K562 (cell line): Measurements from ENCODE around the gene TREX2. TPM values are rescaled to one million over a fixed set of nuclear protein-coding genes. Genes with fewer than 3 reads are reported as not detected.
A peak's percentile ranks its signal among the peaks of the same experiment; 100 is the strongest.

ENCODE experiments used
- CBFA2T2 ChIP-seq: fragments of 450-650 bp; conservative IDR thresholded peaks from 2 replicates; pipeline ENCODE4 v1.6.1; 2017; ENCODE audit warnings: mild to moderate bottlenecking
- TOE1 ChIP-seq, 2 experiments: fragments of 450-650 bp in 1 of 2; sonication (generic) in 1 of 2; formaldehyde crosslinking in 1 of 2; IDR thresholded peaks; 2 replicates each; pipeline versions ENCODE4 v1.7.1 to v1.8.0; 2016 to 2022; ENCODE audit warnings: borderline replicate concordance in 2 of 2, mild to moderate bottlenecking in 2 of 2, antibody characterized with exemption in 1 of 2, inconsistent platforms in 1 of 2, low read depth in 1 of 2, missing genetic modification reagents in 1 of 2, moderate library complexity in 1 of 2
- ZNF197 ChIP-seq: fragments of 200-800 bp; sonication (Bioruptor generic); IDR thresholded peaks from 2 replicates; pipeline ENCODE4 v1.6.1; 2016; ENCODE audit warnings: low read depth, missing genetic modification characterization, missing compliant biosample characterization
- polyA plus RNA-seq, 8 experiments: library from polyadenylated mRNA; depleted of rRNA in 4 of 8; stranded (reverse) in 5 of 8; unstranded in 3 of 8; fragments of >200 nt; fragmentation: Nextera tagmentation in 2 of 8; fragmentation: Illumina TruSeq in 1 of 8; extraction: Ambion mirVana in 2 of 8; extraction: Trizol in 1 of 8; gene quantifications; 2 replicates each; pipeline versions ENCODE4 v1.2.1 to v1.2.3, GENCODE V29; 2011 to 2014; ENCODE audit warnings: inconsistent platforms in 1 of 8, missing spikeins in 1 of 8
- total RNA-seq, 7 experiments: library from RNA; depleted of rRNA in 6 of 7; stranded (reverse); fragments of >200 nt in 6 of 7; fragmentation: Illumina TruSeq in 2 of 7; extraction: Trizol in 2 of 7; gene quantifications; 2 replicates each; pipeline versions ENCODE4 v1.2.1 to v1.2.3, GENCODE V29; 2011 to 2021; ENCODE audit warnings: low replicate concordance in 1 of 7
- TF ChIP-seq, protein P1 (sequence below): fragments of 200-800 bp; sonication (Bioruptor generic); IDR thresholded peaks from 2 replicates; pipeline ENCODE4 v1.6.1; 2017; ENCODE audit warnings: missing genetic modification characterization, missing compliant biosample characterization
- TF ChIP-seq, protein P2 (sequence below): fragments of 450-650 bp; formaldehyde crosslinking; IDR thresholded peaks from 2 replicates; pipeline ENCODE4 v1.4.0; 2020; ENCODE audit warnings: mild to moderate bottlenecking, moderate library complexity
- TF ChIP-seq, protein P3 (sequence below): fragments of 150-350 bp; IDR thresholded peaks from 2 replicates; pipeline ENCODE4 v1.6.1; 2014; ENCODE audit warnings: low read depth, mild to moderate bottlenecking, low read length, borderline replicate concordance
- TF ChIP-seq, protein P4 (sequence below), 2 experiments: IDR thresholded peaks; 2 replicates each; pipeline ENCODE4 v1.6.1; 2011; ENCODE audit warnings: borderline replicate concordance in 1 of 2, control low read depth in 1 of 2, low read depth in 1 of 2, low read length in 1 of 2, mild to moderate bottlenecking in 1 of 2, mixed read lengths in 1 of 2, moderate library complexity in 1 of 2; ENCODE audit not compliant: insufficient read depth in 1 of 2, insufficient read length in 1 of 2, poor library complexity in 1 of 2, severe bottlenecking in 1 of 2; ENCODE audit errors: extremely low read depth in 1 of 2
- TF ChIP-seq, protein P5 (sequence below): sonication (generic); formaldehyde crosslinking; IDR thresholded peaks from 2 replicates; pipeline ENCODE4 v1.9.0; 2022; ENCODE audit warnings: mild to moderate bottlenecking, missing genetic modification reagents

The TREX2 gene
- total and polyA plus RNA-seq, 9 of the 15 experiments (the other 6 are each of a cell fraction or from before 2014, with no cell fraction given): 0.07 to 1.5 (median 0.33) TPM; not detected in 2

DNA sequence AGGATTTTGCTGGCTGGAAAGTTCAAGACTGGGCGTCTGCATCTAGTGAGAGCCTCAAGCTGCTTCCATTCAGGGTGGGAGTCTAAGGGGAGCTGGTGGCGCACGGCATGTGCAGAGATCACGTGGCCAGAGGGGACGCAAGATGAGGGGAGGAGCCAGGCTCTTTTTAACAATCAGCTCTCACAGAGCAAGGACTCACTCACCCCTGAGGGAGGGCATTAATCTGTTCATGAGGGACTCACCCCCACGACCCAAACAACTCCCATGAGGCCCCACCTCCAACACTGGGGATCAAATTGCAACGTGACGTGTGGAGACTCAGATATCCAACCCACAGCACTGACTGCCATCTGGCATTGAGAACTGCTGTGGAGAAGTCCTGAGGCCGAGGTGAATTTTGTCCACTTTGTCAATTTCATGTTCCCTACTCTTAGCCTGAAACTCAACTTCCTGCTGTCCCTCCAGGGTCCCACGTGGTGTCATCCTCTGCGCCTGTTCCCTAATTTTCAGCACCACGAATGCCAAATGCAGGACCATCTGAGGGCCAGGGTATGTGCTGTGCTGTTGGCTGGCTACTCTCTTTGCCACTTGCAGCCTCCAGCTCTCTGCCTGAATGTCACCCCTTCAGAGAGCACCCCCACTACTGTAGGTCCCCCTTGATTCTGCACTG lies 28.9 kb downstream of the TREX2 start (continued):
- TF ChIP-seq ZNF197 (CRISPR knock-in tag) (no peak), CBFA2T2 (peak; percentile 44; the same call in 1 of the 2 replicates), TOE1 (IDR thresholded peaks at IDR 0.05; ENCODE audit: borderline replicate concordance) (peak; percentile 54; the same call in 1 of the 2 replicates), TOE1 (CRISPR knock-in tag; IDR thresholded peaks at IDR 0.05; ENCODE audit: borderline replicate concordance, low read depth) (no peak)
- TF ChIP-seq, protein P1, sequence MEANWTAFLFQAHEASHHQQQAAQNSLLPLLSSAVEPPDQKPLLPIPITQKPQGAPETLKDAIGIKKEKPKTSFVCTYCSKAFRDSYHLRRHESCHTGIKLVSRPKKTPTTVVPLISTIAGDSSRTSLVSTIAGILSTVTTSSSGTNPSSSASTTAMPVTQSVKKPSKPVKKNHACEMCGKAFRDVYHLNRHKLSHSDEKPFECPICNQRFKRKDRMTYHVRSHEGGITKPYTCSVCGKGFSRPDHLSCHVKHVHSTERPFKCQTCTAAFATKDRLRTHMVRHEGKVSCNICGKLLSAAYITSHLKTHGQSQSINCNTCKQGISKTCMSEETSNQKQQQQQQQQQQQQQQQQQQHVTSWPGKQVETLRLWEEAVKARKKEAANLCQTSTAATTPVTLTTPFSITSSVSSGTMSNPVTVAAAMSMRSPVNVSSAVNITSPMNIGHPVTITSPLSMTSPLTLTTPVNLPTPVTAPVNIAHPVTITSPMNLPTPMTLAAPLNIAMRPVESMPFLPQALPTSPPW (CRISPR knock-in tag): peak; percentile 31; the same call in 1 of the 2 replicates
- TF ChIP-seq, protein P2, sequence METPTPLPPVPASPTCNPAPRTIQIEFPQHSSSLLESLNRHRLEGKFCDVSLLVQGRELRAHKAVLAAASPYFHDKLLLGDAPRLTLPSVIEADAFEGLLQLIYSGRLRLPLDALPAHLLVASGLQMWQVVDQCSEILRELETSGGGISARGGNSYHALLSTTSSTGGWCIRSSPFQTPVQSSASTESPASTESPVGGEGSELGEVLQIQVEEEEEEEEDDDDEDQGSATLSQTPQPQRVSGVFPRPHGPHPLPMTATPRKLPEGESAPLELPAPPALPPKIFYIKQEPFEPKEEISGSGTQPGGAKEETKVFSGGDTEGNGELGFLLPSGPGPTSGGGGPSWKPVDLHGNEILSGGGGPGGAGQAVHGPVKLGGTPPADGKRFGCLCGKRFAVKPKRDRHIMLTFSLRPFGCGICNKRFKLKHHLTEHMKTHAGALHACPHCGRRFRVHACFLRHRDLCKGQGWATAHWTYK (CRISPR knock-in tag): no peak
- TF ChIP-seq, protein P3, sequence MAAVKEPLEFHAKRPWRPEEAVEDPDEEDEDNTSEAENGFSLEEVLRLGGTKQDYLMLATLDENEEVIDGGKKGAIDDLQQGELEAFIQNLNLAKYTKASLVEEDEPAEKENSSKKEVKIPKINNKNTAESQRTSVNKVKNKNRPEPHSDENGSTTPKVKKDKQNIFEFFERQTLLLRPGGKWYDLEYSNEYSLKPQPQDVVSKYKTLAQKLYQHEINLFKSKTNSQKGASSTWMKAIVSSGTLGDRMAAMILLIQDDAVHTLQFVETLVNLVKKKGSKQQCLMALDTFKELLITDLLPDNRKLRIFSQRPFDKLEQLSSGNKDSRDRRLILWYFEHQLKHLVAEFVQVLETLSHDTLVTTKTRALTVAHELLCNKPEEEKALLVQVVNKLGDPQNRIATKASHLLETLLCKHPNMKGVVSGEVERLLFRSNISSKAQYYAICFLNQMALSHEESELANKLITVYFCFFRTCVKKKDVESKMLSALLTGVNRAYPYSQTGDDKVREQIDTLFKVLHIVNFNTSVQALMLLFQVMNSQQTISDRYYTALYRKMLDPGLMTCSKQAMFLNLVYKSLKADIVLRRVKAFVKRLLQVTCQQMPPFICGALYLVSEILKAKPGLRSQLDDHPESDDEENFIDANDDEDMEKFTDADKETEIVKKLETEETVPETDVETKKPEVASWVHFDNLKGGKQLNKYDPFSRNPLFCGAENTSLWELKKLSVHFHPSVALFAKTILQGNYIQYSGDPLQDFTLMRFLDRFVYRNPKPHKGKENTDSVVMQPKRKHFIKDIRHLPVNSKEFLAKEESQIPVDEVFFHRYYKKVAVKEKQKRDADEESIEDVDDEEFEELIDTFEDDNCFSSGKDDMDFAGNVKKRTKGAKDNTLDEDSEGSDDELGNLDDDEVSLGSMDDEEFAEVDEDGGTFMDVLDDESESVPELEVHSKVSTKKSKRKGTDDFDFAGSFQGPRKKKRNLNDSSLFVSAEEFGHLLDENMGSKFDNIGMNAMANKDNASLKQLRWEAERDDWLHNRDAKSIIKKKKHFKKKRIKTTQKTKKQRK: no peak
- TF ChIP-seq, protein P4, sequence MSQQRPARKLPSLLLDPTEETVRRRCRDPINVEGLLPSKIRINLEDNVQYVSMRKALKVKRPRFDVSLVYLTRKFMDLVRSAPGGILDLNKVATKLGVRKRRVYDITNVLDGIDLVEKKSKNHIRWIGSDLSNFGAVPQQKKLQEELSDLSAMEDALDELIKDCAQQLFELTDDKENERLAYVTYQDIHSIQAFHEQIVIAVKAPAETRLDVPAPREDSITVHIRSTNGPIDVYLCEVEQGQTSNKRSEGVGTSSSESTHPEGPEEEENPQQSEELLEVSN (IDR thresholded peaks at IDR 0.05; ENCODE audit: borderline replicate concordance in 1 of 2, extremely low read depth in 1 of 2, insufficient read depth in 1 of 2, insufficient read length in 1 of 2, low read depth in 1 of 2, low read length in 1 of 2, poor library complexity in 1 of 2, severe bottlenecking in 1 of 2): peak in 1 of 2 experiments; percentile 79
- TF ChIP-seq, protein P5, sequence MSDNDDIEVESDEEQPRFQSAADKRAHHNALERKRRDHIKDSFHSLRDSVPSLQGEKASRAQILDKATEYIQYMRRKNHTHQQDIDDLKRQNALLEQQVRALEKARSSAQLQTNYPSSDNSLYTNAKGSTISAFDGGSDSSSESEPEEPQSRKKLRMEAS: 0 out of 2 replicates have a peak, but pooled peaks have one; percentile 16
